CD1c-positive myeloid dendritic cell (primary cell): ENCODE data around the gene TACC2.

ENCODE experiments used
- DNase-seq: peaks from one replicate; pipeline ENCODE4 v3.0.0-alpha.2; 2016; ENCODE audit errors: extremely low spot score

The TACC2 gene

GRCh38 chr10:122220736-122221135 is 231.8 kb downstream of the TACC2 start:
- no peak for DNase-seq

- DNase-seq, result no peak
Measured at GRCh38 chr10:122221958-122222357, 233.0 kb downstream of the TACC2 start.

DNA sequence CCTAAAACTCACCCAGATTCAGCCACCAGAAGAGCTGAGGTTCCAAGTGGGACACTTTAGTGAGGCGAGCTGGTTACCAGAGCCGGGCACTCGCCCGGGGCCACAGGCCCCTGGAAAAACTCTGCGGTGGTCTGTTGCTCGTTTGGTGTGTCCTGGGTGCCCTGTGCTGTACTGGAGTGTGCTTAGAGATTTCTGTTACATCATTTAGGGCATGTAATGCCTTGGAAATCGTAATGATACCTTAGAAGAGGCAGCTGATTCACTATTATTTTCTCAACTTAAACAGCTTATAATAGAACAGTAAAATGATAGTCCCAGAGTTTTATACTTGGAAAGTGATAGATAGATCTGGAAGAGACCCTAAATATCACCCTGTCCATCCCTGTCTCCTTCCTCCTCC is 233.7 kb downstream of the TACC2 start:
- DNase-seq, result no peak

DNA sequence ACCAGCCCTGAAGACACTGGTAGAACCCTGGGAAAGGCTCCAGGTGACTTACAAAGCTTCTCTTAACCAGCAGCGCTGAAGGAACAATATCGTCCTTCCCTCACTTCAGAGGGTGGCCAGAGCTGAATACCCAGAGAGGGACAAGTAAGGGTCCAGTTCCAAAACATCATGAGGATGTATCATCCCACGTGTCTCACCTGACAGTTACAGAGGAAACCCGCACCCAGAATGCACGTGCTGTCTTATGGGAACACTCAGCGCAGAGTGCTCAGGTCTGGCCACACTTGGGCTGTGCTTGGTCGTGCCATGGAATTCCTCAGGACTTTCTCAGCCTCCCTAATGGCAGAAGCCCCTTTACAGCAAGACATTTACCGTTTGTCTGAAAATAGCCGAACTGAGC is 235.2 kb downstream of the TACC2 start:
- DNase-seq, result no peak

DNA sequence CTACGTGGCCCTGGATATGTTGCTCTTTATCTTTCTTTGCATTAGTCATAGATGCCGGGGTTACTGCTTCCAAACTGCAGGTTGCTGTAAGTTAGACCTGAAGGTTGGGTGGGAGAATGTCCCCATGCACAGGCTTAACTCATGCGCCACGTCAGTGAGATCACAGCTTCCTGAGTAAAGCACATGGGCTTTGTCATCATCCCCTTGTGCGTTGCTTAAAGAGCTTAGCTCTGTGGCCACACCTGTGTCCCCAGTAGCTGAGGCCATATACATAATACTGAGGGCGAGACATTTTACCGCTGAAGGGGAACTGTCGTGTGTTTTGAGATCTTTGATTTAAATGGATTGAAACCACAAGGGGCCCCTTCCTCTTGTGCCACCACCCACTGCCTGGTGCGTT is 236.4 kb downstream of the TACC2 start:
- DNase-seq, result no peak

DNA sequence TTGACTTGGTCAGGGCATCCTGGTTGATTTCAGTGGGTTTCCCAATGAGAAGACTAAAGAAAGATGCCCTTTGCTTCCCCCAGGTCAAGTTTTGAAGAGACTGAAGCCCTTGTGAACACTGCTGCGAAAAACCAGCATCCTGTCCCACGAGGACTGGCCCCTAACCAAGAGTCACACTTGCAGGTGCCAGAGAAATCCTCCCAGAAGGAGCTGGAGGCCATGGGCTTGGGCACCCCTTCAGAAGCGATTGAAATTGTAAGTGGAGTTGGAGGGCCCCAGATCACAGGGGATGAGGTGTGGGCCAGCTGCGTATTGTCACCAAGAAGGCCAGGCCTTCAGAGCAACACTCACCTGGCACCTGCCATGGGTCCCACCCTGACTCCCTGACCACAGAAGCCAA is 238.8 kb downstream of the TACC2 start:
- DNase-seq, result no peak

DNA sequence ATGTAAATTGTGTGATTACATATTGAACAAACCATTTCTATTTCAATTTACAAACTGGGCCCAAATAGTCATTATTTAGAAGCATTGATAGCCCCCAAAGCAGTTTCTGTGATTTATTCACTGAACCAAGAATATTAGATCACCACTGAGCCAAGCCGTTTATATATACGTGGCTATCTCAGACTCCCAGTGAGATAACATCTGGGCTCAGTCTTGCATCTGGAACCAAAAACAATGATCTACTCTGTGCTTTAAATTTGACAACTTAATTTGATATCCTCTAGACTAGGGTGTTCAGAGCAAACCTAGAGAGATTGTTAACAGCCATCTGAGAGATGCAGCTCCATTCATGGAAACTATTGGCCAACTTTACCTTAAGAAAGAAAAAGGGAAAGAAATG is 240.7 kb downstream of the TACC2 start:
- DNase-seq, result no peak

- DNase-seq, result no peak
Measured at GRCh38 chr10:122230222-122230621, 241.3 kb downstream of the TACC2 start.

GRCh38 chr10:122232769-122233168 is 243.8 kb downstream of the TACC2 start:
- no peak for DNase-seq

GRCh38 chr10:122233857-122234348 is 244.9 kb downstream of the TACC2 start:
- no peak for DNase-seq

GRCh38 chr10:122234416-122234815 is 245.5 kb downstream of the TACC2 start:
- DNase-seq, result no peak

GRCh38 chr10:122236690-122237306 is 247.8 kb downstream of the TACC2 start:
- DNase-seq, result no peak

GRCh38 chr10:122237331-122237990 is 248.5 kb downstream of the TACC2 start:
- no peak for DNase-seq

GRCh38 chr10:122239578-122240257 is 250.8 kb downstream of the TACC2 start:
- DNase-seq, result no peak

DNA sequence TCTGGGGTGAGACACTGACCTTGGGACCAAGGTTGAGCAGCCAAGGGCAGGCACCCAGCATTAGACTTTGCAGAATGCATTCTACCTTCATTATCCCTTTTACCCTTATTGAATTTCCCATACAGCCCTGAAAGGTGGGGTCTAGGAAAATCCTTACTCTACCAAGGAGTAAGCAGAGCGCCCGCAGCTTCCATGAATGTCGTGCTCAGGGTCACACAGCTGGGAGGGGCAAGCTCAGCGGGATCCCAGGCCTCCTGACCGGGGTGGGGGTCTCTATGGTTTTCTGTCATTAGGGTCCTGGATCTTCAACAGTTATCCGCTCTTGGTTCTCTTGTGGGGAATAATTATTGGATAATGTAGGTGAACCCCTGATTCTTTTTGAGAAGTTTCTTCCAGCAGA is 251.4 kb downstream of the TACC2 start:
- DNase-seq, result no peak

DNA sequence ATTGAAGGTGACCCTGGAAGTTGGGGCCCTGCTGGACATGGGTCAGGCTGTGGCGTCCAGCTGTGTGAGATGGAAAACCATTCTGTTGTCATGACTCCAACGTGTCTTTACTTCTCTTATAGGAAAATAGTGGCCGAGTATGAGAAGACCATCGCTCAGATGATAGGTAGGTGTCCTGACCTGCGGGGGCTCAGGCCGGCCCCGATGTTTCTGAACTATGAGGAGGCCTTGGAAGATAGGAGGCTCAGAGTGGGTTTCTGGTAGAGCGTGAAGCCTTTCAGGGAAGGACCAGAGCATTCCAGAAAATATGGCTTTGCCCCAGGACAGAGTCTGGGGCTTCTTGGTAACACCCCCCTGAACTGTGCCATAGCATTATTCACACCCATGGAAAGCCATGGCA is 252.9 kb downstream of the TACC2 start:
- no peak for DNase-seq

GRCh38 chr10:122243550-122243949 is 254.6 kb downstream of the TACC2 start:
- no peak for DNase-seq

- DNase-seq, result no peak
Measured at GRCh38 chr10:122244001-122244975, 255.3 kb downstream of the TACC2 start.

DNA sequence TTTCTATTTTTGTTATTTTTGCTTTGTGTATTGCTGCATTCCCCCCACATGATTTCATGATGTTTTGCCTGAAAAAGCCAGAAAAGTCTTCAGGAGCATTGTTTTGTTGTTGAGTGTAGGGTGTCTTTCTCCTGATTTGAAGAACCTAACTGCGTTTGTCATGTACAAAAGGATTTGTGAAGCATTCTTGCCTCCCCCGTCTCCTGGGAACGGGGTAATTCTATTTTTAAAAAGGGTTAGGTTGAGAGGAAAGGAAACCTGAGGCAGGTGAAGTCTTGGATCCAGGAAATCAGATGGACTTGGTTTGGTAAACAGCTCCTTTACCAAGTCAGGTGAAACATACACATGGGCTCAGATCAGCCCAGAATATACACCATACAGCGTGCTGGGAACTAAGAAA is 256.2 kb downstream of the TACC2 start:
- DNase-seq, result no peak

GRCh38 chr10:122245897-122246296 is 256.9 kb downstream of the TACC2 start:
- no peak for DNase-seq

DNA sequence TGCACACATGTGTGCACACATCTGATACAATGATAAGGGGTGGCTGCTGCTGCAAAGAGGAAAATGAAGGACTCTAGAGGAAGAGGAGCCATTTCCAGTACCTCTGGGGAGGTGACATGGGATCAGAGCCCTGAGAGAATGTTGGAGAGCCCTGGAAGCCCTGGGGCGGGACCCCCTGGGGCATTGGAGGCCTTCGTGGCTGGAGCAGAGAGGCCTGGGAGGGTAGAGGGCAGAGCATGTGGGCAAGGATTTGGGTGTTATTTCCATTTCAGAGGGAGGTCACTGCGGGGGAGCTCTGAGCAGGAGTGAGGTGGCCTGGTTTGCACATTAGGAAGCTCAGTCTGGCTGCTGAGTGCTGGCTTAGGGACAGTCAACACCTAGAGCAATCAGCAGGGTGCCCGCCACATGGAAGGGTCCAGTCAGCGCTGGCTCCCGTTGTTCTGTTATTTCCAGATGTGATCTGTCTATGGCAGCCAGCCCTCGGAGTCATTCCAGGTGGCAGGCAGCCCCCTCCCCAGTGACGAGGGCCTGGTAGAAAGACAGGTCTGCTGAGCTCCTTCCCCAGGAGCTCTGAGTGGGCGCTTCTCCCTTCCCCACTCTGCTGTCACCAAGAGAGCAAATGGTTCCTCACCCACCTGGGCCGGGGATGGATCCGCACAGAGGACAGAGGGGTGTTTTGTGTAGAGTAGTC is 258.0 kb downstream of the TACC2 start:
- DNase-seq, result no peak
